MG63 (cell line): Measurements from ENCODE around the gene RCSD1. TPM values are rescaled to one million over a fixed set of nuclear protein-coding genes. Genes with fewer than 3 reads are reported as not detected.
"Not testable (repeated sequence)": the region's sequence is repeated elsewhere in the genome, so short reads cannot be mapped to it uniquely, and the experiment has no call there.

ENCODE experiments used
- DNase-seq: peaks from one replicate; pipeline ENCODE4 v3.0.0-alpha.2; 2020
- H3K27me3 ChIP-seq: fragments of 250-450 bp; sonication (Bioruptor Pico); 2 replicates; pipeline ENCODE4 v1.5.1; 2020; ENCODE audit warnings: mild to moderate bottlenecking, moderate library complexity
- H3K36me3 ChIP-seq: fragments of 250-450 bp; sonication (Bioruptor Pico); 2 replicates; pipeline ENCODE4 v1.5.1; 2020; ENCODE audit warnings: mild to moderate bottlenecking, moderate library complexity
- H3K4me3 ChIP-seq: fragments of 250-450 bp; sonication (Bioruptor Pico); 2 replicates; pipeline ENCODE4 v1.5.1; 2020; ENCODE audit warnings: mild to moderate bottlenecking, moderate library complexity
- H3K9me3 ChIP-seq: fragments of 250-450 bp; sonication (Bioruptor Pico); 2 replicates; pipeline ENCODE4 v1.5.1; 2020; ENCODE audit warnings: mild to moderate bottlenecking, moderate library complexity
- total RNA-seq: library from RNA; depleted of rRNA; stranded (reverse); fragments of >200 nt; shearing (Covaris generic); gene quantifications from 2 replicates; pipeline ENCODE4 v1.2.3, GENCODE V29; 2014; ENCODE audit warnings: low replicate concordance

The RCSD1 gene
- total RNA-seq, 1 experiment from 2014 or later, result not detected

DNA sequence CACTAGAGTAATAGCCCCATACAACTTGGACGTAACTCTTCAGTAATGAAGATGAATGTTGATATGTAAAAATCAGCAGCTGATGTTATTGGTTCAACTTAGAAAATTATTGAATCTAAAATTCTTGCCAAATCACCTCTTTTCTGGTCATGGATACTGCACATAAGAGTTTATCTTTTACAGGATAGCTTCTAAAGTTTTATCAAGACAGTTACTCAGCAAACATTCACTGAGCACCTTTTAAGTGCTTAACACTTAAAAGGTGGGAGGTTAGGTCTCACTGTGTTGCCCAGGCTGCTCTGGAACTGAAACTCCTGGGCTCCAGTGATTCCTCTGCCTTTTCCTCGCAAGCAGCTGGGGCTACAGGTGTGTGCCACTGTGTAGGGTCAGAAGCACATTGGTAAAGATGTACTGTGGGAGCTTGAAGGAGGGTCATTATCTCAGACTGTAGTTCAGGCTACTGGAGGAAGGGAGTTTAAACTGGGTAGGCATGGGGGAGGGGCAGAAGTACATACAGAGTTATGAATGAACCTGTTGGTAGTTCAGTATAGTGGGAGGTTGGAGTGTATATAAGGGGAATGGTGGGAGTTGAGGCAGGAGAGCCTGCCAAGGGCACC lies 93.8 kb downstream of the RCSD1 start:
- Histone ChIP-seq H3K27me3 (no peaks in the 10 kb centered on the region), H3K36me3 (peaks cover 24% of the 10 kb centered on the region), H3K4me3 (peak overlapping the region; percentile 90), H3K9me3 (no peaks in the 10 kb centered on the region)
- DNase-seq, result no peak

DNA sequence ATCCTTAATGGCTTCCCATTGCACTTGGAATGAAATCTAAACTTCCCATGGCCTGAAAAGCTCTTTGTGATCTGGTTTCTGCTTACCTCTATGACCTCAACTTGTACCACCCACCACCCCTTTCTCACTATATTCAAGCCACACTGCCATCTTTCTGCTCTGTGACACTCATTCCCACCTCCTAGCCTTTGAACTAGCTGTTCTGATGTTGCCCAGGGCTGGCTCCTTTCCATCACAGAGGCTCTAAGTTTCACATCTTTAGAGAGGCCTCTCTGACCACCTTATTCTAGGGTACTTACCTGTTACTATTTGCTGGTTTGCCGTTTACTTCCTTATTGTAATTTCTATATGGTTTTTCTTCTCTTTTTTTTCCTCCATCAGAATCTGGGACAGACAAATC lies 96.0 kb downstream of the RCSD1 start:
- no peak overlapping the region for H3K4me3 ChIP-seq
- H3K36me3 ChIP-seq, result peaks cover 36% of the 10 kb centered on the region
- H3K27me3 ChIP-seq, result no peaks in the 10 kb centered on the region
- DNase-seq, result no peak
- no peaks in the 10 kb centered on the region for H3K9me3 ChIP-seq

DNA sequence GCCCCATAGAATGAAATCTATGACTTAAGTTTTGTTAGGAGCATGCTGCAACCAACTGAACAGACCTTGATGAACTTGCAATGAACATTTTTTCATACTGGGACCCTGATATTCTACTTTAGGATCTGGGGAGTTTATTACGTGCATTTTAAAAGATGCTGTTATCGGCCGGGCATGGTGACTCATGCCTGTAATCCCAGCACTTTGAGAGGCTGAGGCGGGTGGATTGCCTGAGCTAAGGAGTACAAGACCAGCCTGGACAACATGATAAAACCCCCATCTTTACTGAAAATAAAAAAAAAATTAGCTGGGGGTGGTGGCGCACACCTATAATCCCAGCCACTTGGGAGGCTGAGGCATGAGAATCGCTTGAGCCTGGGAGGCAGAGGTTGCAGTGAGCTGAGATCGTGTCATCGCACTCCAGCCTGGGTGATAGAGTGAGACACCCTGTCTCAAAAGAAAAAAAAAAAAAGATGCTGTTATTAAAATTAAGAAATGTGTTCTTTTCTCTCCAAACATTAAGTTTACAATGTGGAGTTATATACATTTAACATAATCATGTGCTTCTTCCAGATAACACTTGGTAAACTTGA lies 98.9 kb downstream of the RCSD1 start:
- H3K36me3 ChIP-seq, result peaks cover 43% of the 10 kb centered on the region
- no peak overlapping the region for H3K4me3 ChIP-seq
- H3K27me3 ChIP-seq, result no peaks in the 10 kb centered on the region
- DNase-seq, result no peak
- no peaks in the 10 kb centered on the region for H3K9me3 ChIP-seq

DNA sequence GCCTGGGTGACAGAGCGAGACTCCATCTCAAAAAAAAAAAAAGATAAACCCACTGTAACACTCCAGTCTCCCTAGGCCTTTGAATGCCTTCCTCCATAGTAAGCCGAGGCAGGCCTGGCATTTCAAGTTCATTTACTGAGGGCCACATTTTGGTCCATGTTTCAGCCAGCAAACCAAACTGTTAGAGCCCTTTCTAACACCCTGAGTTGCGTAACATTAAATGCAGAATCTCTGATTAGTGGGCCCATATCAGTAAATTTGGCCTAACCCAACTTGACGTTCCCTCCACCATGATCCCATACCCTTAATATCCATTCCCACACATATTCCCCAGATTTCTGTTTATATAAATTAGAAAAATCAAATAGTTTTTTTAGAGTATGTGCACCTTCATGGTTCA lies 104.2 kb downstream of the RCSD1 start:
- H3K36me3 ChIP-seq, result peaks cover 31% of the 10 kb centered on the region
- no peak overlapping the region for H3K4me3 ChIP-seq
- peaks cover 3% of the 10 kb centered on the region; the same call in 1 of the 2 replicates for H3K9me3 ChIP-seq
- DNase-seq, result no peak
- H3K27me3 ChIP-seq, result no peaks in the 10 kb centered on the region

DNA sequence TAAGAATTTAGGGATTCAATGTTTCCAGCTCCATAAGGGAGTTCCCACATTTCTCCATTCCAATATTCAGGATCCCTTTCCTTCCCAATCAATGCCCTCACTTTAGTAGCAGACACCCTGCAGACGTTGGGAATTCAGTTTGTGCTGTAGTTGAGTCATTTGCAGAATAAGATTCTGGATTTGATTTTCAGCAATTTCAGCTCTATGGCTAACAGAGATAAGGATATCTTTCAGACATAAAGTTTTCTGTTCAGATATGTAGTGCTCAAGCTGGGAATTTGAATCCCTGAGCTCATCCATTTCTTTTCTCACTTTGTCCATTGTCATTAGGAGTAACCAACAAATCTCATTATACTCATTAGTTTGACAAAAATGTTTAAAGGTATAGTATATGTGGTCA lies 104.8 kb downstream of the RCSD1 start:
- no peak for DNase-seq
- Histone ChIP-seq H3K4me3 (no peak overlapping the region), H3K27me3 (no peaks in the 10 kb centered on the region), H3K9me3 (peaks cover 3% of the 10 kb centered on the region; the same call in 1 of the 2 replicates), H3K36me3 (peaks cover 27% of the 10 kb centered on the region)

DNA sequence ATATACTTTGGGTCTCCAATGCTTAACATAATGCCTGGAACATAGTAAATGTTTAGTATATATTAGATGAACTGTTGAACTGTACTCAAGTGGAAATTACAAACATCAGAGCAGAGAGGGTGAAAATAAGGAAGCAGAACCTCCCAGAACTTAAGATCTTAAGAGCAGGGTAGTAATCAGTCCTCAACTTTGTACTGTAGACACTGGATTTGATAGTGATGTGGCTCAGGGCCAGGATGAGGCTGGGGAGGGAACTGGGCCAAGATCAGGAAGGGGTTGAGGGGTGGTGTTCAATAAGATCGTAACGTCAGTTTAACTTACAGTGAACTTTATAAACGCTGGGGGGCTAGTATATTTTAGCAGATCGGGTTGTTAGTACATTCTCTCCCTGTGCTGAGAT lies 107.1 kb downstream of the RCSD1 start:
- Histone ChIP-seq H3K4me3 (no peak overlapping the region), H3K9me3 (peaks cover 3% of the 10 kb centered on the region; the same call in 1 of the 2 replicates), H3K27me3 (no peaks in the 10 kb centered on the region), H3K36me3 (peaks cover 13% of the 10 kb centered on the region)
- no peak for DNase-seq

DNA sequence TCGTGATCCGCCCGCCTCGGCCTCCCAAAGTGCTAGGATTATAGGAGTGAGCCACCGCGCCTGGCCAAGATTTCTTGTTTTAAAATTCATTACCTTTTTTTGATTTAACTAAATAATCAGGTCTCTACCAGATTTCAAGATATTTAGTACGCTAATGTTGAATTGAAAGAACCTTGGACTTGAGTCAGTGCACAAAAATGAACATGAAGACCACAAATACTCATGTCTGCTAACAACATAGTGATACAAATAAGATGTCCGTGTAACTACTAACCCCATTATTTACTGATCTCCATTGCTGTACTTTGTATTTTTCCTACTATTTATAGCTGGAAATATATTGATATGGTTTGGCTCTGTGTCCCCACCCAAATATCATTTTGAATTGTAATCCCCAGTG lies 108.1 kb downstream of the RCSD1 start:
- peaks cover 6% of the 10 kb centered on the region for H3K36me3 ChIP-seq
- DNase-seq, result no peak

DNA sequence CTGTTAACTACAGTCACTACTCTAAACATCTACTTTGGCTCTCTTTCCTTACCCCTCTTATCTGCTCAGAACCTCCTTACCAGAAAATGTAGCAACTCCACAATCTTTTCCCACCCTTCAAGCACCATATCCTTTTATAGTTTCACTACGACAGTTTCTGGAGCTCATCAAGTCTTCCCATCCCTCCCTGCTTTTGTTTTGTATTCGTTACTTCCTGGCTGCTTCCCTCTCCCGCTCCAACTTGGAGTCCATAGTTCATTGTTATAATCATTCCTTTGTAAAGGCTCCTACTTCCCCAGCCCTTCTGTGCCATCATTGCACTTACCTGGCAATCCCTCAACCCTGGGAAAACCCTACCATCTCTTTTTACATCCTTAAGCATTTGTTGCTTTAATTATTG lies 109.7 kb downstream of the RCSD1 start:
- H3K9me3 ChIP-seq, result peaks cover 3% of the 10 kb centered on the region; the same call in 1 of the 2 replicates
- H3K27me3 ChIP-seq, result no peaks in the 10 kb centered on the region
- no peak for DNase-seq
- H3K36me3 ChIP-seq, result peaks cover 6% of the 10 kb centered on the region
- H3K4me3 ChIP-seq, result no peak overlapping the region

More for the DNA sequence above, 108.1 kb downstream of the RCSD1 start:
- Histone ChIP-seq H3K27me3 (no peaks in the 10 kb centered on the region), H3K4me3 (no peak overlapping the region), H3K9me3 (peaks cover 3% of the 10 kb centered on the region; the same call in 1 of the 2 replicates)

DNA sequence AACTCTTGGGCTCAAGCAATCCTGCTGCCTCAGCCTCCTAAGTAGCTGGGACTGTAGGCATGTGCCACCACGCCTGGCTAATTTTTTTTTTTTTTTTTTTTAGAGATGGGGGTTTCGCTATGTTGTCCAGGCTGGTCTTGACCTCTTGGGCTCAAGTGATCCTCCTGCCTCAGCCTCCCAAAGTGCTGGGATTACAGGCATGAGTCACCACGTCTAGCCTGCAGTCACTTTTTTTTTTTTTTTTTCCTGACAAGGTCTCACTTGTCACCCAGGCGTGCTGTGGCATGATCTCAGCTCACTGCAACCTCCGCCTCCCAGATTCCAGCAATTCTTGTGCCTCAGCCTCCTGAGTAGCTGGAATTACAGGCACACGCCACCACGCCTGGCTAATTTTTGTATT lies 111.1 kb downstream of the RCSD1 start:
- DNase-seq, H3K27me3 ChIP-seq, H3K36me3 ChIP-seq, H3K4me3 ChIP-seq, H3K9me3 ChIP-seq: not testable (repeated sequence)

DNA sequence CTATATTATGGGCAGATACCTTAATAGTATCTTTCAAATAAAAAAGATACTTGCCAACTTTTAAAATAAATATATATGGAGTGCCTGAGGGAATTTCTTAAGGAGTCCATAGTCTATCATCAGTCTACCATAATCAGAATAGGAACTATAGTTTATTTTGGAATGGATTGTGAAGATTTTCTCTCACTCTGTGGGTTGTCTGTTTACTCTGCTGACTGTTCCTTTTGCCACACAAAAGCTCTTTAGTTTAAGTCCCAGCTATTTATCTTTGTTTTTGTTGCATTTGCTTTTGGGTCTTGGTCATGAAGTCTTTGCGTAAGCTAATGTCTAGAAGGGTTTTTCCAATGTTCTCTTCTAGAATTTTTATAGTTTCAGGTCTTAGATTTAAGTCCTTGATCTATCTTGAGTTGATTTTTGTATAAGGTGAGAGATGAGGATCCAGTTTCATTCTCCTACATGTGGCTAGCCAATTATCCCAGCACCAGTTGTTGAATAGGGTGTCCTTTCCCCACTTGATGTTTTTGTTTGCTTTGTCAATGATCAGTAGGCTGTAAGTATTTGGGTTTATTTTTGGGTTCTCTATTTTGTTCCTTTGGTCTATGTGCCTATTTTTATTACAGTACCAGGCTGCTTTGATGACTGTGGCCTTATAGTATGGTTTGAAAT lies 112.5 kb downstream of the RCSD1 start:
- H3K27me3 ChIP-seq, H3K4me3 ChIP-seq, H3K9me3 ChIP-seq, DNase-seq, H3K36me3 ChIP-seq: not testable (repeated sequence)

DNA sequence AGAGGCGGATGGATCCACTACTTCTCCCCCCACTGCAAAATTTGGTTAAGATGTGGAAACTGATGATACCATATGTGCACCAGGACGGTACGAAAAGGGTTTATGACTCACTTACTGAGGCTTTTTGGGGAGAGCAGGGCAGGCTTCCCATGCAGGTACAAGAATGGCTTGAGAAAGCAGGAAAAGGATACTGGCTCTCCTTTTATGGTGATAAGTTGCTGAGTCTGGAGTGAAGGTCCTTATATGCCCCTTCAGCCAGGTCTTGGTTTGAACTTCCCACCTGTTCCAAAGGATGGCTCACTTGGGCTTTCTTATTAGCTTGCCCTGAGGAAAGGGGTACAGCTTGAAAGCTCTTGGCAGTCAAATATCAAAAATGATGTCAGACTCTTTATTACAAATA lies 114.9 kb downstream of the RCSD1 start:
- Histone ChIP-seq H3K9me3 (no peaks in the 10 kb centered on the region), H3K36me3 (no peaks in the 10 kb centered on the region), H3K4me3 (no peak overlapping the region), H3K27me3 (no peaks in the 10 kb centered on the region)
- DNase-seq, result no peak

DNA sequence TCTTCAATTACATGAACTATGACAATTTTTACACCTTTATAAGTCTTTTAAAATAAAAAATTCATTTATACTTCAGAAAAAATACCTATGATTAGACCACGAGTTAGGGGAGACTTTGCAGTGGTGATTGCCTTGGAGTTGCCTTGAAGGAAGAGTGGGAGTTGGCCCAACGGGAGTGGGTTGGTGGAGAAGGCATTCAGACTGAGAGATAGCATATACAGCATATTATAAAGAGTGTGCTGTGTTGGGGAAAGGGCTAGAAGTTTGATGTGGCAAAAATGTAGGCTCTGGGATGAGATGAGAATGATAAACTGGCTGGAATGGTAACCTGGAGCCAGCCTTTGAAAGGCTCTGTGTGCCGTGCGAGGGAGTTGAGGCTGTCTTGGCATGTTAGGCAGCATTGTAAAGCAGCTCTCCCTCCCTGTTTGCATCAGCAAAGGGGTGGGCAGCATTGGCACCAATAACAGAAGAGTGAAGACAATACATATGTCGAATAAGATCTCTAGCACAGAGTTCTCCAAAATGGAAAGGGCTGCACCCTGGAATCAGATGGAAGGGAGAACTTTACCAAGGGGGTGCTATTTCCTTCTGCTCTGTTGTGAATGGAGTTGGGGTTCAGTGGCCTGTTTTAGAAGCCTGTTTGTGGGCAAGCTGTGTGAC lies 116.1 kb downstream of the RCSD1 start:
- DNase-seq, result no peak

DNA sequence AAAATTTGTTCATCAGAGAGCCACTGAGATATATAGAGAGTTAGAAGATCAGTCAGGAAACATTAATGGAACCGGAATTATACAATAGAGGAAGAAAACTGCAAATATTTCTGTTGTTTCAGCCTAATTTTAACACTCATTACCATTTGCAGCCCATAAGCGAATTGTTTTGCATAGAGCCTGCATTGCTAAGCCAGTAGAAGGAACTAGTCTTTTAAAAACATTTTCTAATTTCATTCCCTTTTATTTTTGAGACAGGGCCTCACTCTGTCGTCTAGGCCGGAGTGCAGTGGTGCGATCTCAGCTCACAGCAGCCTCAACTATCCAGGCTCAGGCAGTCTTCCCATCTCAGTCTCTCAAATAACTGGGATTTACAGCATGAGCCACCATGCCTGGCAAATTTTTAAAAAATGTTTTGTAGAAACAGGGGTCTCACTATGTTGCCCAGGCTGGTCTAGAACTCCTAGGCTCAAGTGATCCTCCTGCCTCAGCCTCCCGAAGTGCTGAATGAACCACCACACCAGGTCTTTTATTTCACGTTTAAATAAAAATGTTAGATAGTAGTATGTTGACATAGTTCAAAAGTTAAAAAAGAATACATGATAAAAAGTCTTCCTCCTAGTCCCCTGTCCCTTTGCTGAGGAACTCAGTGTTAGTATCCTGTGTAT lies 117.1 kb downstream of the RCSD1 start:
- no peaks in the 10 kb centered on the region for H3K36me3 ChIP-seq
- no peaks in the 10 kb centered on the region for H3K27me3 ChIP-seq
- H3K9me3 ChIP-seq, result no peaks in the 10 kb centered on the region
- DNase-seq, result no peak
- H3K4me3 ChIP-seq, result no peak overlapping the region

More for the DNA sequence above, 116.1 kb downstream of the RCSD1 start:
- H3K36me3 ChIP-seq, result no peaks in the 10 kb centered on the region
- no peaks in the 10 kb centered on the region for H3K27me3 ChIP-seq
- H3K4me3 ChIP-seq, result no peak overlapping the region
- no peaks in the 10 kb centered on the region for H3K9me3 ChIP-seq

DNA sequence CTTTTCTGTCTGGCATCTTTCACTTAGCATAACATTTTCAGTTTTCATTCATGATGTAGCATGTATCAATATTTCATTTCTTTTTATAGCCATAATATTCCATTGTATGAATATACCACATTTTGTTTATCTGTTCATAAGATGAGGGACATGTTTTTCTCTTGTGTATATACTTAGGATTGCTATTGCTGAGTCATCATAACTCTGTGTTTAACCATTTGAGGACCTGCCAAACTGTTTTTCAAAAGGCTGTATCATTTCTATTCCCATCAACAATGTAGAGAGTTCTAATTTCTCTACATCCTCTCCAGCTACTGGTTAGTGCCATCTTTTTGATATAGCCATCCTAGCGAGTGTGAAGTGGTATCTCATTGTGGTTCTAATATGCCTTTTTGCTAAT lies 118.0 kb downstream of the RCSD1 start:
- Histone ChIP-seq H3K27me3 (no peaks in the 10 kb centered on the region), H3K9me3 (no peaks in the 10 kb centered on the region), H3K4me3 (no peak overlapping the region), H3K36me3 (no peaks in the 10 kb centered on the region)
- DNase-seq, result no peak

DNA sequence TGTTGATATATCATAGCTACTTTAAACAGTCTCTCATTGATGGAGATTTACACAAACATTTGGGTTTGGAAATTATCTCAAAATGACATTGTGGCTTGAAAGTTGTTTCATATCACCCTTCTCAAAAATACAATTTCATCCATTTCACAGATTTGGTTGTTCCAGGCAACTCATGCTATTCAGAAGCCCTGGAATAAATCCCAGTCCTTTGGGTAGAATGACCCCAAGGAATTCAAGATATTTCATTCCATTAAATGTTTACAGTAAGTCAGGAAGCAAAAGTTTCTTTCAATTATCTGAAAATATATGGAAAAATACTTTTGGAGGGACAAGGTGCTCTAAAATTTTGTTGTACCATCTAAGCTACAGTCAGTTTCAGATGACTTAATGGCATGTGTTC lies 118.9 kb downstream of the RCSD1 start:
- DNase-seq, result no peak
- Histone ChIP-seq H3K27me3 (no peaks in the 10 kb centered on the region), H3K36me3 (no peaks in the 10 kb centered on the region), H3K9me3 (no peaks in the 10 kb centered on the region), H3K4me3 (no peak overlapping the region)

DNA sequence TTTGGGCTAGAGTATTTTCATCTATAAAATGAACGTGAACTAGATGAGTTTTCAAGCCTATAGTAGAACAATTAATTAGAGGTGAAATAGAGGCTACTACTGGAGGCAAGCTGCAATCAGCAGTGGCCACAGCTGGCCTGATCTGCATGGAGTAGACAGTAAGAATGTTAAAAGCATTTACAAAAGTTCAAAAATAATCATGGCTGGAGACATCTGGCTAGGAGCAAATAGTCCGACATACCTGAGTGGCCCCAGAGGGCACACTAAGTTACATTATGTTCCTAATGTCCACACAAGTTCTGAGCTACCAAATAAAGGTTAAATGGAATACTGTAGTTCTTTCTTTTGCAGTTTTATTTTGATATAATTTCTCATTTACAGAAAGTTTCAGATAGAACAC lies 119.7 kb downstream of the RCSD1 start:
- DNase-seq, result no peak
- peaks cover under 1% of the 10 kb centered on the region; the same call in 1 of the 2 replicates for H3K36me3 ChIP-seq

DNA sequence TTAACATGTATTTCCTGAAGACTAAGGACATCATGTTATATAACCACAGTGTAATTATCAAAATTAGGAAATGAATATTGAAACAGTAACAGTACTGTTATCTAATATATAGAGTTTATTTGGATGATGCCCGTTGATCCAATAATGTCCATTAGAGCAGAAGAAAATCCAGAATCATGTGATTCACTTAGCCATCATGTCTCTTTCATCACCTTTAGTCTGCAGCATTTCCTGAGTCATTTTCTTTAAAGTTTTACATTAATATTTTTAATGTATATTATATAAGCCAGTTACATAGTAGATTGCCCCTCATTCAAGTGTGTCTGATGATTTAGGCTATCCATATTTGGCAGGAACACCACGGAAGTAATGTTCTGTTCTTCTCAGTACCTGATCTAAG lies 120.6 kb downstream of the RCSD1 start:
- Histone ChIP-seq H3K36me3 (peaks cover 2% of the 10 kb centered on the region; the same call in 1 of the 2 replicates), H3K27me3 (no peaks in the 10 kb centered on the region), H3K4me3 (no peak overlapping the region), H3K9me3 (no peaks in the 10 kb centered on the region)
- no peak for DNase-seq

More for the DNA sequence above, 119.7 kb downstream of the RCSD1 start:
- Histone ChIP-seq H3K9me3 (no peaks in the 10 kb centered on the region), H3K27me3 (no peaks in the 10 kb centered on the region), H3K4me3 (no peak overlapping the region)
